ENCODE data around the gene IMMP1L.

Gene IMMP1L

DNA sequence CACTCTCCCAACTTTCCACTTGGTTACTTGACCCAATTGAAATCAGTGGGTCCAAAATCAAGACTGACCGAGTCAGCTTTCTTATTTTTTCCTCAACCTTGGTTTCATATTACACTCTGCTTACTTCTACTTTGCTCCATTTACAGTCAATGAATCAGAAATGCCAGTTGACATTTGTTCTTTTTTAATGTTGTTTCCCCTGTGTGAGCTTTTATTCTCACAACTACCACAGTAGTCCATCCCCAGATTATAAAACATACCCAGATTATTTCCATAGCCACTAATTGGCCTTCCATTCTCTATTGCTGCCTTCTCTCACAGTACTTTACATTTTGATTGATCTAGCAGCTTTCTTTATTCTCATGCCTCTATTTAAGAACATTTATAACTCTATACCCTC lies 89.8 kb downstream of the IMMP1L start:
- TF ChIP-seq, protein P1, sequence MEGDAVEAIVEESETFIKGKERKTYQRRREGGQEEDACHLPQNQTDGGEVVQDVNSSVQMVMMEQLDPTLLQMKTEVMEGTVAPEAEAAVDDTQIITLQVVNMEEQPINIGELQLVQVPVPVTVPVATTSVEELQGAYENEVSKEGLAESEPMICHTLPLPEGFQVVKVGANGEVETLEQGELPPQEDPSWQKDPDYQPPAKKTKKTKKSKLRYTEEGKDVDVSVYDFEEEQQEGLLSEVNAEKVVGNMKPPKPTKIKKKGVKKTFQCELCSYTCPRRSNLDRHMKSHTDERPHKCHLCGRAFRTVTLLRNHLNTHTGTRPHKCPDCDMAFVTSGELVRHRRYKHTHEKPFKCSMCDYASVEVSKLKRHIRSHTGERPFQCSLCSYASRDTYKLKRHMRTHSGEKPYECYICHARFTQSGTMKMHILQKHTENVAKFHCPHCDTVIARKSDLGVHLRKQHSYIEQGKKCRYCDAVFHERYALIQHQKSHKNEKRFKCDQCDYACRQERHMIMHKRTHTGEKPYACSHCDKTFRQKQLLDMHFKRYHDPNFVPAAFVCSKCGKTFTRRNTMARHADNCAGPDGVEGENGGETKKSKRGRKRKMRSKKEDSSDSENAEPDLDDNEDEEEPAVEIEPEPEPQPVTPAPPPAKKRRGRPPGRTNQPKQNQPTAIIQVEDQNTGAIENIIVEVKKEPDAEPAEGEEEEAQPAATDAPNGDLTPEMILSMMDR (IDR thresholded peaks at IDR 0.05; ENCODE audit: low read depth, low read length): no peak
- DNase-seq (ENCODE audit: extremely low read depth, low read depth): no peak

DNA sequence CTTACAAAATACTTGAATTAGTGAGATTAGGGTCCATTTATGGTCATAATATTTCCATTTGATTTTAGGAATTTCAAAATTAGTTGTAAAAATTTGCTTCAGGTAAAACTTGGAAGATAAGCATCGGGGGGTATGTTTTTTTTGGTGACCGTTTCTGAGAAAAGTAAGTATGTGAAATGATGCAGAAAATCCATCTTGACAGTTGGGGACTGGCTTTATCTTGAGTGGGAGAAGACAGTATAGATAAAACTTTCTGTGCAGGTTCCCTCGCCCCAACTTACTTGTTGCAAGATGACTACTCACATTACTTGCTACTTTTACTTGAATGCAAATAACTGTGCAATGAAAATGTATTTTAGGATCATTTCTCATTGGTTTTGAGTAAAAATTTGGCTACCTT lies 90.3 kb downstream of the IMMP1L start:
- DNase-seq (ENCODE audit: extremely low read depth, low read depth): no peak
- TF ChIP-seq, protein P1 (IDR thresholded peaks at IDR 0.05; ENCODE audit: low read depth, low read length): no peak

- DNase-seq (ENCODE audit: extremely low read depth, low read depth): no peak
- TF ChIP-seq, protein P1 (IDR thresholded peaks at IDR 0.05; ENCODE audit: low read depth, low read length): no peak
These were observed 91.6 kb downstream of the IMMP1L start for GRCh38 chr11:31417816-31418215.

- DNase-seq (ENCODE audit: extremely low read depth, low read depth): no peak
These were observed 92.1 kb downstream of the IMMP1L start for GRCh38 chr11:31417357-31417756.

GRCh38 chr11:31415435-31415834 lies 94.0 kb downstream of the IMMP1L start:
- TF ChIP-seq, protein P1 (IDR thresholded peaks at IDR 0.05; ENCODE audit: low read depth, low read length): no peak
- no peak for DNase-seq (ENCODE audit: extremely low read depth, low read depth)

More at GRCh38 chr11:31417357-31417756, 92.1 kb downstream of the IMMP1L start:
- TF ChIP-seq, protein P1 (IDR thresholded peaks at IDR 0.05; ENCODE audit: low read depth, low read length): no peak

DNA sequence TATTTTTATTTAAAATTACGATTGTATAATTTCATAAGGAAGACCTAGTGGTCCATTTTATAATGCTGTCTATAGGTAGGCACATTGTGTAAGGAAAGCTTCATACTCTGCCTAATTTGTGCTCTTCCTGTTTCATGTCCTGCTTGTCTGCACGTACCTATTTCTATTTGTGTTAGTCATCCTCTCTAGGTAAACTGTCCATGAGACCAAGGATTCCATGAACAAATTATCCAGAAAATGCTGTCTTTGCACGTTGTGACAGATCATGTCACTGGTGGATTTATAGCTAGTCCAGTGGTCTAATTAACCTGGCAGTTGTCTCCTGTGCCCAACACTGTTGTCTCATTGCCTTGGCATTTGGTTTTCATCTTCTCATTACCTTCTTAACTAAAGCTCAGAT lies 95.1 kb downstream of the IMMP1L start:
- TF ChIP-seq, protein P1 (IDR thresholded peaks at IDR 0.05; ENCODE audit: low read depth, low read length): no peak
- no peak for DNase-seq (ENCODE audit: extremely low read depth, low read depth)

- TF ChIP-seq, protein P1 (IDR thresholded peaks at IDR 0.05; ENCODE audit: low read depth, low read length): no peak
- peak; percentile 5 for DNase-seq (ENCODE audit: extremely low read depth, low read depth)
These were observed 96.5 kb downstream of the IMMP1L start for GRCh38 chr11:31412946-31413345.
